Frontal cortex (tissue), 4 donors: ENCODE measurements around the gene SLC7A5. TPM values are rescaled to one million over a fixed set of nuclear protein-coding genes. Genes with fewer than 3 reads are reported as not detected.
"Not testable (repeated sequence)": the region's sequence is repeated elsewhere in the genome, so short reads cannot be mapped to it uniquely, and the experiment has no call there.

ENCODE experiments used
- DNase-seq, 2 donors: peaks; one replicate each; pipeline ENCODE4 v3.0.0; 2012; ENCODE audit warnings: low spot score in 2 of 2
- FAIRE-seq: peaks from 2 replicates; lab custom pipeline; 2012; peaks lifted over from hg19 to GRCh38; lab: Jason Lieb, UNC
- total RNA-seq: library from RNA; depleted of rRNA; stranded (reverse); fragments of >200 nt; gene quantifications from one replicate; pipeline ENCODE4 v1.2.3, GENCODE V29; 2014
- donor health status: control.
- donor health status: control.
- donor health status: control.

SLC7A5 gene
- 13.9 TPM for total RNA-seq

GRCh38 chr16:87869061-87869878 is at the start of gene SLC7A5:
TSS of gene SLC7A5 (minus strand) at chr16:87869507. CDS start at chr16:87869422, 85 bp downstream.
- not testable (repeated sequence) for FAIRE-seq
- peak in 1 of 2 donors; percentile 70 for DNase-seq

- no peak for DNase-seq
- no peak for FAIRE-seq
These were observed 49.0 kb upstream of the SLC7A5 start for GRCh38 chr16:87918338-87918737.

- DNase-seq (no peak), FAIRE-seq (no peak)
These were observed 48.2 kb upstream of the SLC7A5 start for GRCh38 chr16:87917503-87917902.

GRCh38 chr16:87914812-87915211 is 45.5 kb upstream of the SLC7A5 start:
- DNase-seq, result no peak
- FAIRE-seq, result no peak

GRCh38 chr16:87914021-87914725 is 44.9 kb upstream of the SLC7A5 start:
- not testable (repeated sequence) for FAIRE-seq, DNase-seq

GRCh38 chr16:87912691-87913090 is 43.4 kb upstream of the SLC7A5 start:
- FAIRE-seq, DNase-seq: not testable (repeated sequence)

- FAIRE-seq, DNase-seq: not testable (repeated sequence)
These were observed 41.9 kb upstream of the SLC7A5 start for GRCh38 chr16:87911106-87911763.

- FAIRE-seq, result not testable (repeated sequence)
- DNase-seq, result peak in 1 of 2 donors; percentile 73
These were observed 40.1 kb upstream of the SLC7A5 start for GRCh38 chr16:87909203-87909935.

- not testable (repeated sequence) for DNase-seq, FAIRE-seq
These were observed 38.8 kb upstream of the SLC7A5 start for GRCh38 chr16:87908101-87908500.

GRCh38 chr16:87905521-87905920 is 36.2 kb upstream of the SLC7A5 start:
- not testable (repeated sequence) for DNase-seq, FAIRE-seq

GRCh38 chr16:87904963-87905362 is 35.7 kb upstream of the SLC7A5 start:
- not testable (repeated sequence) for DNase-seq, FAIRE-seq

- not testable (repeated sequence) for FAIRE-seq, DNase-seq
These were observed 31.2 kb upstream of the SLC7A5 start for GRCh38 chr16:87900489-87900888.

GRCh38 chr16:87897521-87898505 is 28.5 kb upstream of the SLC7A5 start:
- FAIRE-seq, result no peak
- DNase-seq, result no peak

GRCh38 chr16:87896924-87897520 is 27.7 kb upstream of the SLC7A5 start:
- not testable (repeated sequence) for FAIRE-seq, DNase-seq

GRCh38 chr16:87896176-87896890 is 27.0 kb upstream of the SLC7A5 start:
- not testable (repeated sequence) for FAIRE-seq, DNase-seq

- FAIRE-seq (no peak), DNase-seq (no peak)
These were observed 26.4 kb upstream of the SLC7A5 start for GRCh38 chr16:87895641-87896141.

- DNase-seq, result not testable (repeated sequence)
These were observed 24.7 kb upstream of the SLC7A5 start for GRCh38 chr16:87894005-87894404.

More at GRCh38 chr16:87894005-87894404, 24.7 kb upstream of the SLC7A5 start:
- not testable (repeated sequence) for FAIRE-seq
